ENCODE data around the gene DAB2IP.
A peak's percentile ranks its signal among the peaks of the same experiment; 100 is the strongest.

DAB2IP gene

DNA sequence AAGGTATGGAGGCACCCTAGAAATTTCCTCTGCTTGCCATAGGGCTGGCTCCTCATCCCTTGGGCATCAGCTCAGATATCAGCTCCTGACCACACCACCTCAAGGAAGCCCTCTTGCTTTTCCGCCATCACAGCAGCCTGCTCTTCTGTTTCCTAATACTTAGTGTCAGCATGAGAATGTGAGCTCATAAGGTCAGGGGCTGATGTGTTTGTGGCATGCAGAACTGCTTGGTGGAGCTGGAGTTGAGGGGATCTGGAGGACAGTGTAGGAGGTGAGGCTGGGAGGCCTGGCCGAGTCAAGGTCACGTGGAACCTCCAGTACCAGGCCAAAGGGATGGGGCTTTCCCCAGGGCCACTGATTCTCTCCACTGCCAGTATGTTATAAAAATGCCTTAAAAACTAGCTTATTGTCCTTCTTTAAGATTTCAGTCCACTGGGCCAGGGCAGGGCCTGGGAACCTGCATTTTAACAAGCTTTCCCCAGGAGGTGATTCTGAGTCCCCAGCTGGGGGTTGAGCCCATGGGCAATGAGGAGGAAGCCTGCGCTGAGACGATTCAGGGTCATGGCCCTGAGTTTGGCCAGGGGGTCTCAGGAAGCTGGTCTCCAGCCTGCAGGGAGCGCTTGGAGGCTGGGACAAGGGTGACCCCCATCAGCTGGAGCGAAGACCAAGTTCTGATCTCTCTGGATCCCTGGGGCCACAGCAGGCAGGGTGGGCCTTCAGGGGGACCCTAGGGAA is 28.6 kb downstream of the DAB2IP start:
- no peak for DNase-seq (ENCODE audit: low read depth, low spot score)

DNA sequence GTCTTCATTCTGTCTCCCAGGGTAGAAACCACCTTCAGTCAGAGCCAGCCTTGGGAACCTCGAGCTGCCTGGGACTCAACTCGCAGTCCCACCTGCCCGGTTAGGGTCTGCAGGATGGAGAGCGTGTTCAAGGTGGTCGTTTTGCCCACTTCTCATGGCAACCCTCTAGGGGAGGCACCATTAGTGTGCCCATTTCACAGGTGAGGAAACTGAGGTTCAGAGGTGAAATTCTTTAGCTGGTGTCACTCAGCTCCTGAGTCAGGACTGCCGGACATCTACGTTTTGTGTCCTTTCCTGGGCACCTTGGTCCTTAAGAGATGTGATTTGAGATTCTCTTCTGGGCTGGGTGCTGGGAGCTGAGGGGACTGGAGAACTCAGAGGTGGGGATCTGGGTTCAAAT is 30.0 kb downstream of the DAB2IP start:
- H3K27ac ChIP-seq: no peak overlapping the region
- DNase-seq (ENCODE audit: low read depth, low spot score): no peak

More for the DNA sequence above, 28.6 kb downstream of the DAB2IP start:
- H3K27ac ChIP-seq: no peak overlapping the region

DNA sequence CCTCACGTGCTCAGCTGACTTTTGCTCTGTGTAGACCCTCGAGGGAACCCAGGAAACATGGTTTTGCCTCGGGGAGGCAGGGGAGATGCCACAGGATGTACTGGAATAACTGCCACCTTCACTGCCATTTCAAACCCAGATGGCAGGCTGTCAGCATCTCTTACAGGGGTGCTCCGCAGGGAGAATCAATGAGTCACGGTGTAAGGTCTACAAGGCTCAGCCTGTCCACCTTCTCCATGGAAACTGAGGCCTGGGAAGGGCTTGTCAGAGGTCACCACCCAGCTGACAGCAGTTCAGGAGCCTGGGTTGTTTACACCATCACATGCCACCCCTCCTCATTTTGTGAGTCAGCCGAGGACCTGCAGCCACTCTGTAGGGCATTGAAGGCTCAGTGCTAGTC is 30.8 kb downstream of the DAB2IP start:
- no peak for DNase-seq (ENCODE audit: low read depth, low spot score)
- no peak overlapping the region for H3K27ac ChIP-seq

DNA sequence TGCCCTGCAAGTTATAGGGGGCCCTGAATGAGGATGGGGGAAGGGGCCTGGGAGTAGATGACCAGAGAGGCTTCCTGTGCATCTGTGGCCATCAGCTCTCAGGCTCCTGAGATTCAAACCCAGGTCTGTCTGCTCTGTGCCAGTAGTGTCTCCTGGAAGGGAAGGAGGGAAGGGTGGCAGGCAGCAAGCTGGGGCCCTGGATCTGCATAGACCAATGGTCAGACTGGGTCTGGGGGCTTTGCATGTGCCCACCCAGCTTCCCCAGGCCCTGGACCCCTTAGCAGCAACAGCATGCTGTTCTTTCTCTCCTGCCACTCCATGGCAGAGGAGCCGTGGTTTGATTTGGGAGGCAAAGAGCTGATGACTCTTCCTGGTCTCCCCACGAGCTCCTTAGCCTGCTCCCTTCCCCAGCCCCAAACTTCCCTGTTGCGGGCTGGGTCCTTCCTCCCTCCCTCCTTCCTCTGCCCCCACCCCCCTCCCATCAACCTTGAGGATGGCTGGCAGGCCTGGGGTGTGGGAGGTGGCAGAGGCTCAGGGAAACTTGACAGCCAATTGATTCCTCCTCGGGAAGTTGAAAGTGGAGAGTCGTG is 31.6 kb downstream of the DAB2IP start:
- no peak overlapping the region for H3K27ac ChIP-seq
- no peak for DNase-seq (ENCODE audit: low read depth, low spot score)

DNA sequence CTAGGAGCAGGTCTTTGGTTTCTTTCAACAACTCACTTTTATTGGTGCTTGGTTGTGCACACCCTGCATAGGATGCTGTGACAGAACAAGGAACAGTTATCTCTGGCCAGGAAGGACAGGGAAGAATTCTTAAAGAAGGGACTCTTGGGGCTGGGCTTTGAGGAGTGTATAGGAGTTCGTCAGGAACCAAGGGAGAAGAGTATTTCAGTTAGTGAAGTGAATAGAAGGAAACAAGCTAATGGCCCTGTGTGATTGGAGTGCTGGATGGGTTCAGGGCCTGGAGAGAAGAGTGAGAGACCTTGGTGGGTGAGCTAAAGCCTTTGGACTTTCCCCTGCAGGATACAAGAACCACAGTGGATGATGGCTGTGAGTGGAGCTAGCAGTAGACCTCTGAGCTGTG is 32.2 kb downstream of the DAB2IP start:
- no peak overlapping the region for H3K27ac ChIP-seq
- DNase-seq (ENCODE audit: low read depth, low spot score): no peak

DNA sequence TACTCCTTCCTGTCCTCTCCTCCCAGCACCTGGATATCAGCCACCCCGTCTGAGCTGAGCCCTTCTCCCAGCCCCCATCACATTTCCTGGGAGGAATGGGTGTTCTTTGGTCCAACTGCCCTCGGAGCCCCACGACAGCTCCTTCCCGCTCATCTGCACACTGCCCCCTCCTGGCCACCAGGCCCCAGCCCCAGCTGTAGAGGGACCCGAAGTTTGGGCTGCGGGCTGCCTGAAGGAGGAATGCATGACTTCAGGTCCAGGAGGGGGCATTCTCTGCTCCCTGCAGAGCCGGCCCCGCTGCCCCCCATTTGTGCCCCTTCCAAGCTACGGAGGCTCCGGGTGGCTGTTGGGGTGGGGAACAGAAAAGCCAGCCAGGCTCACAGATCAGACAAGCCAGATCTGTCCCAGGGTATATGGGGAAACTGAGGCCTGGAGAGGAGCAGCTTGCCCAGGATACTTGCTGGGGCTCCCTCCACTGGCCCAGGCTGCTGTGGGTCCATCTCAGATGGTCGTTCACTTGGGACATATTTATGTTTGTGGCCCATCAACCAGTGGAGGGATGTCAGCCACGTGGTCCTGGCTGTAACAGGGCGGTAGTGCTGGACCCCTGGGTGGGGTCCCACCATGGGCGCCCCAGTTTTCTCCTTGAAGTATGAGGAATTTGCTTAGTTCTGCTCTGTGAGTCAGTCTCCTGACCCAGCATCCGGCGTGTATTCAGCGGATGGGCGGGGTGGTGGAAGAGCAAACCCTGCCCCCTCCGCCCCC is 33.1 kb downstream of the DAB2IP start:
- H3K27ac ChIP-seq: no peak overlapping the region
- DNase-seq (ENCODE audit: low read depth, low spot score): no peak

GRCh38 chr9:121685146-121685794 is 33.8 kb downstream of the DAB2IP start:
- DNase-seq (ENCODE audit: low read depth, low spot score): no peak
- H3K27ac ChIP-seq: no peak overlapping the region

GRCh38 chr9:121685795-121686377 is 34.5 kb downstream of the DAB2IP start:
- H3K27ac ChIP-seq: no peak overlapping the region
- no peak for DNase-seq (ENCODE audit: low read depth, low spot score)

DNA sequence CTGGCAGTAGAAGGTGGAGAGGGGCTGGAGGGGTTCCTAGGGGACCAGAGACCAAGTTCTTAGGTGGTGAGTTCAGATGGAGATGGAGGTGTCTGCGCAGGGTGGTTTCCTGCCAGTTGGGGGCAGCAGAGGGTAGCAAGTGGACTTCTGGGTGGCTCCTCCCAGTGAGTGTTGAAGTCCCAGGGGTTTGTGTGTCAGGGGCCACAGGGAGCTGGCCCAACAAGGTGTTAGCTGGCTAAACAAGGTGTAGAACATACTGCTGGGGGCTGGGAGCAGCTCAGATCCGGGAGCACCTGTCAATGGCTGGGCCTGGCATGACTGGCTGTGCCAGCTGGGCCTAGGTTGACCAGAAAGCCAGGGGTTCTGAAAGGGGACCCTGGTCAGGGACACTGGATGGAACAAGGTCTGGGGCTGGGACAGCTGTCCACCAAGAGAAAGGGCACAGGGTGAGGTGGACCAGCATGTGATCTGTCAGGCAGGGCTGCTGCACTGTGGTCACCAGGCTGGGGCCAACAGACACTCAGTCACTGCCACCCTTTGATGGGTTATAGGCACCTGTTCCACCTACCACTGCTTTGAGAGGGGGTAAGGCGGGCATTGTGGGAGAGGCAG is 35.6 kb downstream of the DAB2IP start:
- peak; percentile 8 for DNase-seq (ENCODE audit: low read depth, low spot score)
- no peak overlapping the region for H3K27ac ChIP-seq

DNA sequence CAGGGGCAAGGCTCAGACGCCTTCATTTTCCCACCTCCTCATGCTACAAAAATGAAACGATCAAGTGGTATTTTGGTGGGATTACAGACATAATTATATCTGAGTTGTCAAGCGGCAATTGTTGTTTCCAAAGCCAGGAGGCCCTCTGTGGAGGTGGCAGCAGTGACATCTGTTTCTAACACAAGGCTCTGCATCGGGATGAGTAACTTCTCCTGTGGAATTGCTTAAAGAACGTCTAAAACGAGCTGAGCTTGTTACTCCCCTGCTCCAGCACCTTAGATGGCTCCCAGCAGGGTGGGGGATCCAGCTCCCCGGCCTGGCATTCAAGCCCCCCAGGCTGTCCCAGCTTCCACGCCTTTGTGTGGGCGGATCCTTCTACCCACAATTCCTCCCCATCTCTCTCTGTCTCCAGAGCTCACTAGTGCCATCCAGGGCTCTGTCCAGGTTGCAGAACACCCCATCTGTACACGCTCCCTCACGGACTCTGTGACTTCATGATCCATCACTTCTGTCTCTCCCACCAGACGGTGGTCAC is 36.8 kb downstream of the DAB2IP start:
- no peak for DNase-seq (ENCODE audit: low read depth, low spot score)
- H3K27ac ChIP-seq: no peak overlapping the region

- no peak overlapping the region for H3K27ac ChIP-seq
- no peak for DNase-seq (ENCODE audit: low read depth, low spot score)
Observed at GRCh38 chr9:121688681-121689080, 37.2 kb downstream of the DAB2IP start.

- no peak for DNase-seq (ENCODE audit: low read depth, low spot score)
- H3K27ac ChIP-seq: no peak overlapping the region
Observed at GRCh38 chr9:121689461-121690157, 38.2 kb downstream of the DAB2IP start.

GRCh38 chr9:121690316-121690715 is 38.9 kb downstream of the DAB2IP start:
- no peak overlapping the region for H3K27ac ChIP-seq
- no peak for DNase-seq (ENCODE audit: low read depth, low spot score)

GRCh38 chr9:121690766-121691165 is 39.3 kb downstream of the DAB2IP start:
- no peak overlapping the region for H3K27ac ChIP-seq
- DNase-seq (ENCODE audit: low read depth, low spot score): no peak

DNA sequence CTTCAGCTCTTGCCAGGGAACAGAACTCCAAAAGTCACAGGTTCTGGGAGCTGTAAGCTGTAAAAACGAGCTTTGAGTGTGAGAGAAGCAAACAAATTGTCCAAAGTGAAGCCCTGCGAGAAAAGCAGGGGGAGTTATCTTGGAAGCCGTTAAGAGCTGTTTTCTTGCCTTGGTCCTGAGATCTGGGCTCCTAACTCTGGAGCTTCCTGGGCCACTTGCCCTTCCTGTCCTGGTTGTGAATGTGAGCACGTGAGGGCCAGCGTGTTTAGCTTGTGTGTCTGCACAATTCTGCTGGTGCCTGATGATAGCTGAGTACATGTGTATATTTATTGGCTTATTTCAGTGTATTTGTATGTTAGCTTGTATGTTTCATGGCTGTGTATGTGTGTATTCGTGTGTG is 40.5 kb downstream of the DAB2IP start:
- no peak for DNase-seq (ENCODE audit: low read depth, low spot score)
- H3K27ac ChIP-seq: no peak overlapping the region

- DNase-seq (ENCODE audit: low read depth, low spot score): no peak
- H3K27ac ChIP-seq: no peak overlapping the region
Observed at GRCh38 chr9:121692606-121693387, 41.4 kb downstream of the DAB2IP start.

- no peak overlapping the region for H3K27ac ChIP-seq
Observed at GRCh38 chr9:121693388-121693670, 41.9 kb downstream of the DAB2IP start.

GRCh38 chr9:121694001-121694400 is 42.6 kb downstream of the DAB2IP start:
- H3K27ac ChIP-seq: no peak overlapping the region
- no peak for DNase-seq (ENCODE audit: low read depth, low spot score)

More at GRCh38 chr9:121693388-121693670, 41.9 kb downstream of the DAB2IP start:
- DNase-seq (ENCODE audit: low read depth, low spot score): no peak

DNA sequence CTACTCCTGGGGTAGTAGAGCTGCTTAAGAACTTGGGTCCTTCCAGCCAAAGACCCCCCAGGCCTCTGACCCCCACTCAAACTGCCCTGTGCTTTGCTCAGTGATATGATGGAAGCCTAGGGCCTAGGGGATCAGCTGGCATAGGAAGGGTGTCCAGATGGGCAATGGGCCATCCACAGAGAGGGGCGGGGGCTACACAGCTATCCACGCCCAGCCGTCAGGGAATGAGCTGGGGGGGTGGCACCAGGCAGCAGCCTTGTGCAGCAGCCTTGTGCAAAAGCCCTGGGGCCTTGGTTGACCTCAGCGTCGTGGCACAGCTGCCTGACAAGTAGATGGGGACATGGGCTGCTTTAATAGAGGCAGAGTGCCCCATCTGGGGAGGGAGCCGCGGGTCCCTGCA is 43.2 kb downstream of the DAB2IP start:
- DNase-seq (ENCODE audit: low read depth, low spot score): no peak
- no peak overlapping the region for H3K27ac ChIP-seq
